Measurements from ENCODE around the gene DHFR.

DHFR gene

DNA sequence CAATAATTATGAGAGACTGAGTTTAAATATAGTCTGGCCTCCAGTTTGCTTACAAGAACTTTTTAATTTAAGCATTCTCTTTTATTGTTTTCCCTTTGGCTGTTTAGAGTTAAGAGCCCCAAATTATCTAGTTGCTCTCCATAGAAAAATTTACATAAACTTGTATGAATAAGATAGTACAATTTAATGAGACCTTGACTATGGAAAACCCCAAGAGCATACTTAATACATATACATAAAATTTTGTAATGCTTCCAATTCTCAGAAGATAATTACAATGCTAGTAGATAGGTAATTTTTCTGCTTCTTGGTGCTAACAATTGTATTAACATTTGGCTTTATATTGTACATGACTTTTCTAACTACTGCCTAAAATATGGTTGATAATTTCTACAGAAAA lies 20.6 kb downstream of the DHFR start:
- H3K36me3 ChIP-seq (ENCODE audit: control insufficient read depth, insufficient read depth, low read length): no peaks in the 10 kb centered on the region; the same call in 1 of the 2 replicates
- no peak for TF ChIP-seq CTCF (IDR thresholded peaks at IDR 0.05; ENCODE audit: insufficient read depth, low read length, poor library complexity, severe bottlenecking)
- H3K27me3 ChIP-seq (replicated peaks; ENCODE audit: control insufficient read depth, insufficient read depth, low read length): no peaks in the 10 kb centered on the region
- no peak for DNase-seq (ENCODE audit: extremely low read depth, insufficient read length)
- H3K4me3 ChIP-seq (replicated peaks; ENCODE audit: low read depth, low read length): no peak overlapping the region

DNA sequence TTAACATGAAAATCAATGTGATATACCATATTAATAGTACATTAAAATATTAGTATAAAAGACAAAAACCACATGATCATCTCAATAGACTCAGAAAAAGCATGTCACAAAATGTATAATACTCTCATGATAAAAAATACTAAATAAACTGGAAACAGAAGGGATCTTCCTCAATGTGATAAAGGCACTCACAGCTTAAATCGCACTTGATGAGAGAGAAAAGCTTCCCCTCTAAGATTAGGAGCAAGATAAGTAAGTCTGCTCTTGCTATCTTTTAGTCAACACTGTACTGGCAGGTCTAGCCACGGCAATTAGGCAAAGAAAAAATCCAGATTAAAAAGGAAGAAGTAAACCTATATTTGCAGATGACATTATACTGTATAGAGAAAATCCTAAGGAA lies 22.1 kb downstream of the DHFR start:
- Histone ChIP-seq H3K36me3 (ENCODE audit: control insufficient read depth, insufficient read depth, low read length) (no peaks in the 10 kb centered on the region; the same call in 1 of the 2 replicates), H3K4me3 (replicated peaks; ENCODE audit: low read depth, low read length) (no peak overlapping the region), H3K27me3 (replicated peaks; ENCODE audit: control insufficient read depth, insufficient read depth, low read length) (no peaks in the 10 kb centered on the region)
- TF ChIP-seq CTCF (IDR thresholded peaks at IDR 0.05; ENCODE audit: insufficient read depth, low read length, poor library complexity, severe bottlenecking): no peak
- no peak for DNase-seq (ENCODE audit: extremely low read depth, insufficient read length)

GRCh38 chr5:80631278-80632259 lies 23.2 kb downstream of the DHFR start:
- no peaks in the 10 kb centered on the region for H3K27me3 ChIP-seq (replicated peaks; ENCODE audit: control insufficient read depth, insufficient read depth, low read length)
- TF ChIP-seq CTCF (IDR thresholded peaks at IDR 0.05; ENCODE audit: insufficient read depth, low read length, poor library complexity, severe bottlenecking): no peak
- DNase-seq (ENCODE audit: extremely low read depth, insufficient read length): no peak
- H3K36me3 ChIP-seq (ENCODE audit: control insufficient read depth, insufficient read depth, low read length): no peaks in the 10 kb centered on the region
- H3K4me3 ChIP-seq (replicated peaks; ENCODE audit: low read depth, low read length): no peak overlapping the region

- Histone ChIP-seq H3K4me3 (replicated peaks; ENCODE audit: low read depth, low read length) (no peak overlapping the region), H3K36me3 (ENCODE audit: control insufficient read depth, insufficient read depth, low read length) (no peaks in the 10 kb centered on the region), H3K27me3 (replicated peaks; ENCODE audit: control insufficient read depth, insufficient read depth, low read length) (no peaks in the 10 kb centered on the region)
- TF ChIP-seq CTCF (IDR thresholded peaks at IDR 0.05; ENCODE audit: insufficient read depth, low read length, poor library complexity, severe bottlenecking): no peak
- DNase-seq (ENCODE audit: extremely low read depth, insufficient read length): no peak
These were observed 25.5 kb downstream of the DHFR start for GRCh38 chr5:80629281-80629680.

GRCh38 chr5:80625230-80625629 lies 29.6 kb downstream of the DHFR start:
- DNase-seq (ENCODE audit: extremely low read depth, insufficient read length): no peak
- Histone ChIP-seq H3K27me3 (replicated peaks; ENCODE audit: control insufficient read depth, insufficient read depth, low read length) (no peaks in the 10 kb centered on the region), H3K36me3 (ENCODE audit: control insufficient read depth, insufficient read depth, low read length) (no peaks in the 10 kb centered on the region), H3K4me3 (replicated peaks; ENCODE audit: low read depth, low read length) (no peak overlapping the region)
- no peak for TF ChIP-seq CTCF (IDR thresholded peaks at IDR 0.05; ENCODE audit: insufficient read depth, low read length, poor library complexity, severe bottlenecking)

All from GM06990 (cell line).